Lower leg skin (tissue), 3 donors: ENCODE results near the gene TNFAIP8L1.

ENCODE experiments used
- CTCF ChIP-seq, 3 donors: fragments of 450-650 bp; IDR thresholded peaks; one replicate each; pipeline ENCODE4 v1.5.1; 2016; ENCODE audit warnings: antibody characterized with exemption in 3 of 3, mild to moderate bottlenecking in 3 of 3, moderate library complexity in 2 of 3
- POLR2A ChIP-seq, 2 donors: fragments of 450-650 bp; IDR thresholded peaks; one replicate each; pipeline ENCODE4 v1.6.1; 2016 to 2017; ENCODE audit warnings: antibody characterized with exemption in 2 of 2, mild to moderate bottlenecking in 1 of 2, moderate library complexity in 1 of 2

GRCh38 chr19:4669723-4670480 is 30.6 kb downstream of the TNFAIP8L1 start, which contains the start of gene MYDGF:
- TF ChIP-seq CTCF (IDR thresholded peaks at IDR 0.05): no peak
- TF ChIP-seq POLR2A (IDR thresholded peaks at IDR 0.05): no peak
